AG04449 (cell line): ENCODE measurements around the gene GSTM4.
A peak's percentile ranks its signal among the peaks of the same experiment; 100 is the strongest.
"Not testable (repeated sequence)": the region's sequence is repeated elsewhere in the genome, so short reads cannot be mapped to it uniquely, and the experiment has no call there.

Experiments
- CTCF ChIA-PET: fragments of 350-600 bp; formaldehyde crosslinking; extraction: SDS; loops from one replicate; lab custom pipeline; 2021; ENCODE audit warnings: antibody characterized with exemption; lab: Yijun Ruan, JAX
- POLR2A ChIA-PET: fragments of 400-600, 350-600 bp; formaldehyde crosslinking; extraction: SDS; loops from one replicate; lab custom pipeline; 2020; ENCODE audit warnings: antibody characterized with exemption, inconsistent platforms; lab: Yijun Ruan, JAX
- DNase-seq: peaks from one replicate; pipeline ENCODE4 v3.0.0-alpha.2; 2010; ENCODE audit warnings: low read depth, low spot score
- H3K4me3 ChIP-seq: 2 replicates; pipeline ENCODE4 v1.5.1; 2011; ENCODE audit warnings: low read depth, mild to moderate bottlenecking, control low read depth, low read length
- CTCF ChIP-seq: IDR thresholded peaks from one replicate; pipeline ENCODE4 v1.5.1; 2011; ENCODE audit warnings: mild to moderate bottlenecking, moderate library complexity, low read length, control low read depth, inconsistent platforms; ENCODE audit not compliant: insufficient read depth; ENCODE audit errors: missing control alignments

GSTM4 gene

GRCh38 chr1:109667452-109668122 lies 11.7 kb downstream of the GSTM4 start, which contains the start of gene GSTM2:
GSTM2 (plus strand) TSS chr1:109668057; CDS start chr1:109668116, 59 bp downstream.
- TF ChIP-seq CTCF = no peak
- DNase-seq = no peak
- ChIA-PET POLR2A (interaction anchor here (0.6 kb wide), 1 partner anchor 53 kb away, joined by 3 read pairs; no protein-coding TSS in a partner anchor), CTCF (interaction anchor here (1.2 to 2.6 kb wide), 5 partner anchors 27 to 317 kb away, joined by 3 to 9 read pairs (median 4); partner anchors contain the start of gene AHCYL1)
- H3K4me3 ChIP-seq = peak within 1 kb of the TSS; percentile 64

GRCh38 chr1:109668123-109668775 lies 12.3 kb downstream of the GSTM4 start:
- peak overlapping the region; percentile 64 for H3K4me3 ChIP-seq
- CTCF ChIA-PET = interaction anchor here (0.9 to 2.6 kb wide), 6 partner anchors 28 to 316 kb away, joined by 3 to 9 read pairs (median 4); partner anchors contain the start of gene AHCYL1
- POLR2A ChIA-PET = interaction anchor here (0.6 kb wide), 1 partner anchor 53 kb away, joined by 3 read pairs; no protein-coding TSS in a partner anchor
- DNase-seq = no peak
- TF ChIP-seq CTCF = no peak

- POLR2A ChIA-PET = no interaction called here
Measured at GRCh38 chr1:109669246-109669948, 13.5 kb downstream of the GSTM4 start.

GRCh38 chr1:109669949-109670302 lies 14.0 kb downstream of the GSTM4 start:
- POLR2A ChIA-PET, DNase-seq: not testable (repeated sequence)
- CTCF ChIA-PET = interaction anchor here (1.5 kb wide), 1 partner anchor 315 kb away, joined by 3 read pairs; the partner anchor contains the start of gene AHCYL1

More at GRCh38 chr1:109669246-109669948, 13.5 kb downstream of the GSTM4 start:
- H3K4me3 ChIP-seq = no peak overlapping the region
- CTCF ChIA-PET = interaction anchor here (1.1 to 1.6 kb wide), 3 partner anchors 25 to 315 kb away, joined by 3 to 4 read pairs (median 4); partner anchors contain the start of gene AHCYL1
- no peak for DNase-seq
- TF ChIP-seq CTCF = no peak

GRCh38 chr1:109671067-109671466 lies 15.2 kb downstream of the GSTM4 start:
- no peak for TF ChIP-seq CTCF
- no peak for DNase-seq
- POLR2A ChIA-PET = no interaction called here
- no peak overlapping the region for H3K4me3 ChIP-seq
- CTCF ChIA-PET = interaction anchor here (0.9 to 1.7 kb wide), 3 partner anchors 28 to 314 kb away, joined by 3 to 5 read pairs (median 3); partner anchors contain the start of gene AHCYL1

More at GRCh38 chr1:109669949-109670302, 14.0 kb downstream of the GSTM4 start:
- H3K4me3 ChIP-seq = not testable (repeated sequence)

GRCh38 chr1:109673861-109674260 lies 18.0 kb downstream of the GSTM4 start:
- H3K4me3 ChIP-seq, POLR2A ChIA-PET, DNase-seq, CTCF ChIA-PET: not testable (repeated sequence)

GRCh38 chr1:109676683-109677381 lies 20.9 kb downstream of the GSTM4 start:
- DNase-seq, H3K4me3 ChIP-seq, POLR2A ChIA-PET: not testable (repeated sequence)
- CTCF ChIA-PET = interaction anchor here (1.1 kb wide), 1 partner anchor 37 kb away, joined by 3 read pairs; no protein-coding TSS in a partner anchor
